Measurements from ENCODE around the gene IL12RB2.

IL12RB2 gene

DNA sequence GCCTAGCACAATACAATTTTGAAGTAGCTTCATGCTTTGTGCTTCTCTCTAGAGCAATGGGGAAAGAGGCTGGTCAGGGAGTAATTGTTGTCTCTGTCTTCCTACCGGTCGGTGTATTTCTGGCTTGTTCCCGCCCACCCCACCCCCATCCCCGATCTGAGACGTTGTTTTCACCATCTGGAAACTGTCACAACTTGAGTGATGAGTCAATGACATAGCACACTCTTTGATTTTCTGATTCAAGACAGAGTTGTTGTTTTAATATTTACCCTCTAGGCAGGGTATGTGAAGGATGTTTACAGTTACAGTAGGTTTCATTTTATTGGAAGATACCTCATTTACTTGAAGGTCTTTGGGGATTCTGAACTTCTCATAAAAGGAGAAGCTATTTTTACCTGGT lies 7.0 kb downstream of the IL12RB2 start:
- no peak for DNase-seq

DNA sequence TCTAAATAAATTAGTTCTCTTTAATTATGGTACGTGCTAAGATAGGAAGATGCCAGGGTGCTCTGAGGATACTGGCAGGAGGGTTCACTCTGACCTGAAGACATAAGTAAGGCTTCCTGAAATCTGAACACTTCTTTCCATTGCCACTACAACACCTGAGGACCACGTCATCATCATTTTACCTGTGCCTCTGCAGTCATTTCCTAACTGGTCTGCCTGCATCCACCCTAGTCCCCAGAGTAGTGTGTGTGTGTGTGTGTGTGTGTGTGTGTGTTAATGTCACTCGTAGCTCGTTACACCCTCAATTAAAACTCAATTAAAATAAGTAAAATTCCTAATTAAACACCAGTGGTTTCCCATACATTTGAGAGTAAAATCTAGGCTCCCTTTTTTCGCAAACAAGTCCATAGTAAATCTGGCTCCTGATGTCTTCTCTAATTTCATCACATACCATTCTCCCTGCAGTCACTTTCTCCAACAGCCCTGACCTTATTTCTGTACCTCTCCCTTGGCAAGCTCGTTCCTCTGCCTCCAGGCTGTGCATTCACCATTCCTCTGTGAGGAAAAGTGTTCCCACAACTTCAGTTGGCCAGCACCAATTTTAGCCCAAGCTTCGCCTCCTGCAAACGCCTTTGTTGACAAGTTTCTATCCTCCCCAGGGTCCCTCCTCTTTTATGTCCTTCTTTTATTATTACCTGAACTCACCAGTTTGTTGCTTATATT lies 8.7 kb downstream of the IL12RB2 start:
- DNase-seq = no peak

DNA sequence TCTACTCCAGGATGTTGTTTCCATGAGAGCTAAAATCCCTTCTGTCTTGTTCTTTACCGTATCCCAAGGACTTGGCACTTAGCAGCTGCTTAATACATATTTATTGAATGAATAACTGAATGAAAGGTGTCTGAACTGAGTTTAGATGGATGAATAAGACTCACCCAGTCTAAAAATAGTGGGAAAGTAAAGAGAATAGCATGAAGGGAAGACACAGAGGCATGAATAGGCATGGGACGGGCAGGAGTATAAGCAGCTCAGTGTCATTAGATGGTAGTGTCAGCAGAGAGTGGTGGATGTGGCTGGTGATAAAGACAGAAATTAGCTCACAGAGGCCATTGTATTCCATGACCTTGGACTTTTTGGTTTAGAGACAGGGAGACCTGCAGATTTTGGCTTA lies 9.2 kb downstream of the IL12RB2 start:
- DNase-seq = no peak

DNA sequence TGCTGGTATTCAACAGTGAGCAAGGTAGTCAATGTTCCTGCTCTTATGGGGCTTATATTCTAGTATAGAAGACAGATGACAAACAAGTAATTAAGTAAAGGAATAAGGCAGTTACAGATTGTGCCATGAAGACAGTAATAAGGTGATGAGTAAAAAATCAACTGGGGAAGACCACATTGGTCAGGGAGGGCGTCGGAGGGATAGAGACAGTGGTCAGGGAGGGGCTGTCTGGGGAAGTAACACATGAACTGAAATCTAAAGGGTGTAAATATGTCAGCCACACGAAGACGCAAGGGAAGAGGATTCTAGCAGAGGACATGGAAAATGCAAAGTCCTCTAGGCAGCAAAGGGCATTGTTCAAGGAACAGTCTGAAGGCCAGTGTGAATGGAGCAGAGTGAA lies 10.1 kb downstream of the IL12RB2 start:
- no peak for DNase-seq

DNA sequence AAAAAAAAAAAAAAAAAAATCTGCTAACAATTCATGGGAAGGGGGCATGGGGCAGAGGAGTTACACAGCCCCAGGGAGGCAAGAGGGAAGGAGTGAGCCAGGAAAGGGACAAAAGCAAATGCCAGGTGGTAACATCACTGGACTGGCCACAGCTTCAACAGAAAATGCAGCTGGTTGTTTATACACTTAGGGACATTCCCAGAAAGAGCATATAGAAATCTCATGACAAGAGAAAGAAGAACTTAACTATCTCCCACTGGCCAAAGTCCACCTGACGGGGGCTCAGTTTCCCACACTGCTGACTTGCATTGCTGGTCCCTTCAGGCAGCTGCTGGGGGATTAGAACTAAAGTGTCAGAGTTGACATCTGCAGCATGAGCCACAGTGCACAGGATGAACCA lies 14.8 kb downstream of the IL12RB2 start:
- no peak for DNase-seq

DNA sequence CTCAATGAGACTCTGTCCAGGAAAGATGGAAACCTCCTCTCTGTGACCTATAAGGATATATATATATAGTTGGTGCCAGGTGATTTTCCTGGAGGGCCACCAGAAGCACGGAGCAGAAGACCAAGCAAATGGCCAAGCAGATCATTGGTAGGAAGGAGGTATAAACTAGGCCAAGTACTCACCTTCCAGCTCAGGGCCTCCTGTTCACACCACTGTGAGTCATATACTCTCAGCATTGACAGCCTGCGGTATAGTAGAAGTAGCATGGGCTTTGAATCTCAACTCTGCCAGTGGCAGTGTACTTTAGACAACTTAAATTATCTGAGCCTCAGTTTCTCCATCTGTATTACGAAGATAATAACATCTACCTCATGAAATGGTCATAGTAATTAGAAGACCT lies 15.4 kb downstream of the IL12RB2 start:
- DNase-seq = no peak

DNA sequence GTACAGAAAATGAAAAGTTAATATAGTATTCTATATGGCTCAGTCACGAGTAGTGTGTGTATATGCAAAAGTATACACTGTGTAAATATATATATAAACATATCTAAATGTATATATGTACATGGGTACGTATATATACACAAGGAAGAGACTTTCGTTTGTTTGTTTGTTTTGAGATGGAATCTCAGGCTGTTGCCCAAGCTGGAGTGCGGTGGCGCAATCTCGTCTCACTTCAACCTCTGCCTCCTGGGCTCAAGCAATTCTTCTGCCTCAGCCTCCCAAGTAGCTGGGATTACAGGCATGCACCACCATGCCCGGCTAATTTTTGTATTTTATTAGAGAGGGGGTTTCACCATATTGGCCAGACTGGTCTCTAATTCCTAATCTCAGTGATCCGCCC lies 16.4 kb downstream of the IL12RB2 start:
- no peak for DNase-seq

DNA sequence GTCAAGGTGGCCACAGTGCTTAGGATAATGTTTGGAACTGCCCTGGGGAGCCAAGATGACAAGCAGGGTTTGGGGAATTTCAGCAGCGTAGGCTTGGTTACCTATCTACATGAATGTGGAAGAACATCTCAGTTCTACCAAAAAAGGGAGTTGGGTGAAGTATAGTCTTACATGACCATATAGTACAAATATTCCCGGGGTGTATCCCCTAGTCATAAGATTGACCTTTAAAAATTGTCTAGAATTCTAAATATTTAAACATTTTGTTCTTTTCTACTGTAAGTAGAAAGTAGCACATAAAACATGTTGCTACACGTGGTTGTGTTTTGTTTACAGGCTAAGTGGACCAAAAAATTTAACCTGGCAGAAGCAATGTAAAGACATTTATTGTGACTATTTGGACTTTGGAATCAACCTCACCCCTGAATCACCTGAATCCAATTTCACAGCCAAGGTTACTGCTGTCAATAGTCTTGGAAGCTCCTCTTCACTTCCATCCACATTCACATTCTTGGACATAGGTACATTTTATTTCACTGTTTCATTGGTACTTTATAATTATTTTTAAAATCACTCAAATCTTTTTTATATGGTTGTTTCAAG lies 20.3 kb downstream of the IL12RB2 start:
- no peak for DNase-seq

DNA sequence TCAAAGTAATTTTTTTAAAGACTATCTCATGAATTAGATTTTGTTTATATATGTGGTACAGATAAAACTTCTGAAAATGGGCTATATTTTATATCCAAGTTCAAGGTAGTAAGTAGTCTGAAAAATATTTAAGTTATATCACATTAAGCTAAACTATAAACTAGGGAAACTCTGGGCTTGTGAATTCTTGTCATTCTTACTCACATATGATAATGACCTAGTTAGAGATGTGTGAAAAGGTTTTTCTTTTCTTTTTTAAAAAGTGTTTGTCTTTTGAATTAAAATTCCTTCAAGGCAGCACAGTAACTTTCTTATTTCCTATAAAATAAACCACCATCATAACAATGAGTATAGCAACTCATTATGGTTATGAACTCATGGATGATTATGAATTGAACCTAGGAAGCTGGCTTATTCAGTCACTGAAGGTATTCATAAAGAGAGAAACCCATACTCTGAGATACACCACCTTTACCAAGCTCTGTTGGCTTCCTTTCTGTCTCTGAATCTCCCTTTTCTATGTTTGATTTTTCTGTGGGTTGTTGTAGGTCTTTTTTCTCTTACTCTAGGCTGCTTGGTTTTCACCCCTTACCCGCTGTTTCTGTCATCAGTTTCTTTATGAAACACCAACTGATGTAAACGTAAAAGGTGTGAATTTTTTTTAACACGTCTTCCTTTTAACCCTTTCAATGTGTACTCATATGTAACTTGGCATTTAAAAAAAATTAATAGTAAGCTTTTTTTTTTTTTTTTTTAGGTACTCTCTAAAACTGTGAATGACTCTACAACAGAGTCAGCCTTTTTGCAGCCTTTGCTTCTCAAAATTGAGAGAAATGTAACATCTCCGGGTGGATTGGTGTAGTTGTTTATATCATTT lies 25.2 kb downstream of the IL12RB2 start:
- no peak for DNase-seq

DNA sequence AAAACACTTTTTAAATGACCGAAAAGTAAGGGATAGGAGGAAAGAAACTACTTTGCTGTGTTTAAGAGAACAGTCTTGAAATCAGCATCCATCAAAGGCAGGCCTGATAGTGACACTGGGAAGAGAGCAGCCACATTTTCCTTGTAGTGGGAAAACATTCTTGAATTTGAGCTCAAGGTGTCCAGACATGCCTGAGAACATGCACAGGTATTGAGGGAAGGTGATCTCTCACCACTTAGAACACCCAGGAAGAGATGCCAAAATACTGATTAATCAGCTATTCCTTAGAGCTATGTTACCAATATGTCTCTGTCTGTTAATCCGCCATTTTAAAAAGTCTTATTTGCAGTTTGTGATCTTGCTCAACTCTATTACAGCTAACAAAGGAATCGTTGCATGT lies 25.9 kb downstream of the IL12RB2 start:
- DNase-seq = no peak

DNA sequence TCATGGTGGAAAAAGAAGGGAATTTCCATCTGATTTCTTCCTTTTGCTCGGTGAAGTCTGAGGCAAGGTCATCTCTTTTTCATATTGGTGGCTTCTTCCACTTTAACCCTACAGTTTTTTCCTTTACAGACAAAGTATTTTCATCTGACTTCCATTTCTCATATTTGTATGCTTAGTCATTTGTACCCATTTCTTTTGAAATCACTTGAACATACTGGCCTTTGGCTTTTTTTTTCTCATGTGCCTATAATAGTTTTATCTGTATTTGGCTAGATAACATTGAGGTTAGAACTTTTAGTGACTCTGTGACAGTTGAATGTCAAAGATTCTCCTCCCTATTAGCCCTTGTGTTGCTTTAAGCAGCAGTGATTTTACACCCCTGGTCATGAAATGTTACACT lies 27.7 kb downstream of the IL12RB2 start:
- no peak for DNase-seq

DNA sequence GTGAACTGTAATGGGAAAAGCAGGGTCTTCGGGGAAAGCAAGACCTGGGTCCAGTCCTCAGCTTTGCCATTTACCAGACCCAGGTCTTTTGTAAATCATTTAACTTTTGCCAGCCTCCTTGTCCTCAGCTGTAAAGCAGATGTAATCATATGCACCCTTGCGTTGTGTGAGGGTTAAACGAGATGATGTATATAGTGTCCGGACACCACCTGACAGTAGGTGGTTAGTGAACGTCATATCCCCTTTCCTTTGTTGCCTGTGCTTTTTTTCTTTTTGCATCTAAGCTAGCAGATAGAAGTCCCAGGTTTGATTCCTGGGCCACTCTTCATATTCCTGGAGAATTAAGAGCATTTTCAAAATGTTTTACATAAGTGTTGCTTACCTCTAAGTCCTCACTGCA lies 28.5 kb downstream of the IL12RB2 start:
- no peak for DNase-seq

DNA sequence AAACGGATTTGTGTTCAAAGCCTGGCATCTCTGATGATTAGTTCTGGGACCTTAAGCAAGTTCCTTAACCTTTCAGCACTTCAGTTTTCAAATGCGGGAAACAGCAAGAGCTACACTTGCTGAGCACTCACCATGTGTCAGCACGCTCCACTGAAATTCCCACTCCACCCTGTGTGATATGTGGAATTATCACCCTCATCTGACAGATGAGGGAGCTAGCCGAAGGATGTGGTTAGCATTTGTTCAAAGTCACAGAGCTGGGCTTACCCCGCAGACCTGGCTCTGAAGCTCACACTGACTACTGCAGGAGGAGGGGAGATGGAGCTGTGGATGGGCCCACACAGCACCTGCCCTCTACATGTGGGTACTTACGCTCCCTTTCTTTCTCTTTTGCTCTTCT lies 29.1 kb downstream of the IL12RB2 start:
- DNase-seq = no peak

DNA sequence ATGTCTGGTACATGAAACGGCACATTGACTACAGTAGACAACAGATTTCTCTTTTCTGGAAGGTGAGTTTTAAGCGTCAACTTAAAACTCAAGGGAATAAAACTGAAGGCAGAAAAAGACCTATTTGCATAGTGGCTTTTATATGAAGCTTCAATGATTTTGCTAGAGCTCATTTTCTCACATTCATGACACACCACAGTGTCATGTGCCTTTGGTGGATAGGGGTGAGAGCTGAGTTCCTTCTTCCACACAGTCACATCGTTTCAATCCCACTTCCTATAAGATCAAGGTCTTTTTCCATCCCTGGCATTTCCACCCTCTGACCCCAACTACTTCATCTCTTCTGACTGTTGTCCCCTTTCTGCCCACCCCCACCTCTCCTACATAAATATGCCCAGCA lies 31.0 kb downstream of the IL12RB2 start:
- DNase-seq = no peak

DNA sequence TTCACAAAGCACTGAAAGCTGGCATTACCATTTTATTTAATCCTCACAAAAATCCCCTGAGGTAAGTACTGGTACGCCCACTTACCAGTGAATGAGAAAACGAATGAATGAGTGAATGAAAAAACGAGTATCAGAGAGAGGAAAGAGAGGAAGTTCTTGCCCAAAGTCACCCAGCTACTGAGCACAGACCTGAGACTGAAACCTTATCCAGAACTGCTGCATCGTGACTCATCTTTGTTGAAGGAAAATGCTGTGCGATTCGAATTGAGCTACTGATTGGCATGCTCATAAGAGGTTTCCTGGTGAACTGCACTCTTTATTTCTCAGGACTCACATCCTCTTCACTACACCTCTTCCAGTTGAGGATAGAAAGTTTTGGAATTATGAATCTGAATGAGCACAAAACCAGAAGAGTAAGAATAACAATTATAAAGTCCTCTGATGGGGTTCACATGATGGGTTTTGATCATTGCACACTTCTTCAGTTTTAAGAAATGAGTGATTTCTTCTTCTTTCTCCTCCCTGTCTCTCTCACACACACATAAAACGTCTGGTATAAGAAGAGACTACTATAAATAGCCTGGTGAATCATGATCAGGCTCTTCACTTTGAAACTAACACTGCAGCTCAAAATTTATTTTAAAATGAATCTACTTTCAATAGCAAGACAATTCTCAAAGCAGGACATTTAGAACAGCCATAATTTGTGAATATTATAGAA lies 32.1 kb downstream of the IL12RB2 start:
- peak; percentile 7 for DNase-seq

DNA sequence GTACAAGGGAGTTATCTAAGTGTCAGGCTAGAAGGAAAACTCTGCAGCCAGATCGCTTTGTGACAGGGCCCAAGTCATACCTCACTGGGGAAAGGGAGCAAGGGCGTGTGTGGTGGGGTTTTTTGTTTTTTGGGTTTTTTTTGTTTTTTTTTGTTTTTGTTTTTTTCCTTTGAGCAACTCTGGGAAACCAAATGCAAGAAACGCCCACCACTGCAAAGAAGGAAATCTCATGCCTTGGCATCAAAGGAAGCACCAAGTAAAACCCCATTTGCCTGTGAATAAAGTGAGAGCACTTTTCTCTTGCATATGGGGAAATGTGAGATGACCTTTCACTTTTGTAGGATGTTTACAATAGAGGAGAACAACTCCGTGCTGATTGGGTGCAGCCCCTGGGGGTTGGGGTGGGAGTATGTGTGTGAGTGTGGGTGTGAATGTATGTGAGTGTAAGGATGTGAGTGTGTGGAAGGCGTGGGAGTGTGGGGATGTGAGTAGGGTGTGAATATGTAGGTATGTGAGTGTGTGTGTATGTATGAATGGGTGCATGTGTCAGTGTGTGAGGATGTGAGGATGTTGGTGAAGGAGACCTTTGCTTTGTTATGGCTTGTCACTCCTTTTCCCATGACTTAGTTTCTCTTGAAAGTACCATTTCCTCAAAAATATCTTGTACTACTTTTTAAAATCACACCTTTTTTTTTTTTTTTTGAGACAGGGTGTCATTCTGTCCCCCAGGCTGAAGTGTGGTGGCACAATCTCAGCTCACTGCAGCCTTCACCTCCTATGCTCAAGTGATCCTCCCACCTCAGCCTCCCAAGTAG lies 34.6 kb downstream of the IL12RB2 start:
- DNase-seq = no peak

DNA sequence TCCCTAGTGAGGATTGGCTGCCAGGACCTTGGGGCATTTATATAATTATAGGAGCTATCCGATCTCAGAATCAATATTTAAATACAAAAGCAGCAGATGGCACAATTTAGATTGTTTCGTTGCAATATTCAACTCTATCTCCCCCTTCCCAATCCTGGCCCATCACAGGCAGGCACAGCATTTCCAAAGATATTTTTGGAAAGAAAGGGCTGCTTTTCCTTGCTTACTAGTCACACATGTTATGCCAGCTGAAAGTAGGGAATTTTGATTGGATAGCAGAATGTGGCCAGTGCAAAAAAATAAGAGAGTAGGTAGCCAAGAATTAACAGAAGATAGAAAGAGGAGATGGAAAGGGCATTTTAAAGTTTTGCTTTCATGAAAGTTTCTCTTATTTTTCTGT lies 37.9 kb downstream of the IL12RB2 start:
- DNase-seq = no peak

DNA sequence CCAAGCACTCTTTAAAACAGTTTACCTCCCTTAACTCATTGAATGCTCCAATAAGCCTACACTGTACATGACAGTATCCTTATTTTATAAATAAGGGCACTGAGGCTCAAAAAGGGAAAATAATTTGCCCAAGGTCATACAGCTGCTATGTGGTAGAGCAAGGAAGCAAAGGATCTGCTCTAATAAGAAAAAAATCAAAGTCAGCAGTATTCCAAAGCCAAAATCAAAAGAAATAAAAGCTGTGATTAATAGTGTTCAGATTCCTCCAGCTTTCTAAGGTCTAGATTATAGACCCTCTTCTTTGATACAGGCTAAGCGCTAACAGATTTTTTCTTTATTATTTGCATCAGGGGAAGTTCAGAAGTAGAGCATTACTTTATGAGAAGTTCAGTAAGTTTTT lies 39.3 kb downstream of the IL12RB2 start:
- no peak for DNase-seq

DNA sequence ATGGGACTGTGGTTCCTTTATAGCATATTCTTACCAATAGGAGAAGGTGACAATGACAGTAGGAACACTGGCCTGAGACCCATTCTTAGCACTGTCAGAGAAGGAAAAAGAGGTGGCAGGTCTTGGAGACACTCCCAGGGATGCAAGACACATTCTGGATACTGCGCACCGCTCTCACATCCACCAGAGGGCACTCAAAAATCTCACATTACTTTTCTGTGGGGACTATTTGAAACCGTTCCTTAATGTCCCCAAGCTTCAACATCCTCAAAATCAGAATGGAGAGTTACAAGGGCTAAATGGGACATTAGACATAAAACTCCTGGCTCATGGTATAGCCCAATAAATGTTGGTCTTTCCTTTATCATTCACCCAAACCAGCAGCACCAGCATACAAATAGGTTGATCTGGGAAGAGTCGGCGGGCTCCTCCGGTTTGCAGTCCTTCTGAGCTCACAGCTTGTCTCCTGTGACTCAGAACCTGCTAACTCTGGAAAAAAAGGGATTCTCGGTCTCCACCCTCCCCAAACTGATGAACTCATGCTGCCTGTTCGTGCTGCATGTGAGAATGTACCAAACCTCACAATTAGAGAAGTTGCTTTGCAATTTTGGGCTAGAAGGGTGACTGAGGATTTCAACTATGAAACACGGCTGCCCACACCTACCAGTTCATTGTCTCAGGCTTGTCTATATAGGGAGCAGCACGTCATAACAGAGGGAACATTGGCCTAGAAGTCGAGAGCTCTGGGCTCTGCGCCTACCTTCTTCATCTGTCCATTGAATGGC lies 40.2 kb downstream of the IL12RB2 start:
- DNase-seq = peak; percentile 64

DNA sequence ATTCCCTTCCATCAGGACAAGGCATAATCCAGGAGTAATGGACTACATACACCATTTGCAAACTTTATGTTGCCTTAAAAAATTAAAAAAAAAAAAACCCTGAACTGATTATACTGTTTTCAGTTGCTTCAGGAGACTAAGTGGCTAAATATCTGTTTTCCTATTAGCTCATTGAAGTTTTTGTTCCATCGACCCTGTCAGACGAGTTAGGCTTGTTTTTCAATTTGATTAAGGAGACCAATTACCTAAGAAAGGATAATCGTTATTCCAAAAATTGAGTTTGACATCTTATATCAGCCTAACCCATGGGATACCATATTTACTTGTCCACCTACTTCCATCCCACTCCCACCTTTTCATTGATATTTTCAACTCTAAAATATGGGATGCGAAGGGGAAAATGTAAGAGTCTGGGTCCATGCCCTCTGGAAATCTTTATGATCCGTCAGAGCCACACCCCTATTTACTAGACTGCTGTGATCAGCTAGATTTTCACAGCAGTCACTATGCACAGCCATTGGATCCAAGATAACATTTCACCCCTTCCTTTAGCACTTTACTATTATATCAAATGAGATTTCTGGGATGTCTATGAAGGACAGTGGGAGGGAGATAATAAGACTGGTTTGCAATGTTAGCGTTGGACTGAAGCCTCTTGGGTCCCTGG lies 41.0 kb downstream of the IL12RB2 start:
- no peak for DNase-seq

DNA sequence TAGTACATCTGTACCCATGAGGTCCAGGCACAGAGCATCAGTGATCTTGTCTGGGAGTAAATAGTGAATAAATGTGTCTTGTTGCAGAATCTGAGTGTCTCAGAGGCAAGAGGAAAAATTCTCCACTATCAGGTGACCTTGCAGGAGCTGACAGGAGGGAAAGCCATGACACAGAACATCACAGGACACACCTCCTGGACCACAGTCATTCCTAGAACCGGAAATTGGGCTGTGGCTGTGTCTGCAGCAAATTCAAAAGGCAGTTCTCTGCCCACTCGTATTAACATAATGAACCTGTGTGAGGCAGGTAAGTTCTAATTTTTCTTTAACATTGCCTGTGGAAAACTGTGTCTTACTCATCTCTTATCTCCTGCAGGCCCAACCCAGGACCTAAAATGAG lies 43.1 kb downstream of the IL12RB2 start:
- DNase-seq = no peak

All from T1000 (cell line).